Ishikawa (cell line): ENCODE results near the gene TLE6.

ENCODE experiments used
- CEBPB ChIP-seq: IDR thresholded peaks from 2 replicates; pipeline ENCODE4 v1.6.1; 2012
- CREB1 ChIP-seq: IDR thresholded peaks from 2 replicates; pipeline ENCODE4 v1.6.1; 2012; ENCODE audit warnings: low read depth
- EGR1 ChIP-seq: IDR thresholded peaks from 2 replicates; pipeline ENCODE4 v1.6.1; 2012
- EP300 ChIP-seq: IDR thresholded peaks from 2 replicates; pipeline ENCODE4 v1.6.1; 2012; ENCODE audit warnings: borderline replicate concordance
- FOXM1 ChIP-seq: IDR thresholded peaks from 2 replicates; pipeline ENCODE4 v1.6.1; 2012; ENCODE audit warnings: low read depth, borderline replicate concordance
- NFIC ChIP-seq: IDR thresholded peaks from 2 replicates; pipeline ENCODE4 v1.6.1; 2012
- RAD21 ChIP-seq: IDR thresholded peaks from 2 replicates; pipeline ENCODE4 v1.6.1; 2012; ENCODE audit warnings: low read depth
- TAF1 ChIP-seq: IDR thresholded peaks from 2 replicates; pipeline ENCODE4 v1.6.1; 2012; ENCODE audit warnings: low read depth, mild to moderate bottlenecking
- TCF12 ChIP-seq: IDR thresholded peaks from 2 replicates; pipeline ENCODE4 v1.6.1; 2012; ENCODE audit warnings: low read depth
- YY1 ChIP-seq: IDR thresholded peaks from 2 replicates; pipeline ENCODE4 v1.6.1; 2012; ENCODE audit warnings: low read depth
- ZBTB7A ChIP-seq: IDR thresholded peaks from 2 replicates; pipeline ENCODE4 v1.6.1; 2012; ENCODE audit warnings: low read depth
- TF ChIP-seq, protein P1 (sequence below): IDR thresholded peaks from 2 replicates; pipeline ENCODE4 v1.6.1; 2012; ENCODE audit warnings: low read depth, mild to moderate bottlenecking
- TF ChIP-seq, protein P2 (sequence below): IDR thresholded peaks from 2 replicates; pipeline ENCODE4 v1.6.1; 2012
- TF ChIP-seq, protein P3 (sequence below): IDR thresholded peaks from 2 replicates; pipeline ENCODE4 v1.6.1; 2012

DNA sequence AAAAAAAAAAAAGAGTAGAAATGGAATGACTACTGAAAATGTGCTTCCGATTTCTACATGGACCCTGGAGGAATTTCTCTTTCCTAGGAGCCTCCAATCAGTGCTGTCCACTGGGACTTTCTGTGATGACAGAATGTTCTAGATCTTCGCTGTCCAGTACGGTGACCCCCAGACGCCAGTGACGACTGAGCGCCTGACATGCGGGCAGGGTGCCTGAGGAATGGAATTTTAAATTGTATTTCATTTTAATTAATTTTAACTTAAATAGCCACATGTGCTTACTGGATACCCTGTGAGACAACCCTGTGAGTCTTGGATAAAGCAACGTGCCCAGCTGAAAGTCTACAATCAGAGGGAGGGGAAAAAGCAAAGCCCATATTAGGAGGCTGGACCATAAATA lies 4.1 kb upstream of the TLE6 start:
- TF ChIP-seq ZBTB7A (no peak), FOXM1 (no peak), EP300 (no peak), TCF12 (no peak), YY1 (no peak), EGR1 (no peak), CEBPB (no peak), CREB1 (no peak), NFIC (no peak), TAF1 (no peak), RAD21 (no peak)
- TF ChIP-seq, protein P1, sequence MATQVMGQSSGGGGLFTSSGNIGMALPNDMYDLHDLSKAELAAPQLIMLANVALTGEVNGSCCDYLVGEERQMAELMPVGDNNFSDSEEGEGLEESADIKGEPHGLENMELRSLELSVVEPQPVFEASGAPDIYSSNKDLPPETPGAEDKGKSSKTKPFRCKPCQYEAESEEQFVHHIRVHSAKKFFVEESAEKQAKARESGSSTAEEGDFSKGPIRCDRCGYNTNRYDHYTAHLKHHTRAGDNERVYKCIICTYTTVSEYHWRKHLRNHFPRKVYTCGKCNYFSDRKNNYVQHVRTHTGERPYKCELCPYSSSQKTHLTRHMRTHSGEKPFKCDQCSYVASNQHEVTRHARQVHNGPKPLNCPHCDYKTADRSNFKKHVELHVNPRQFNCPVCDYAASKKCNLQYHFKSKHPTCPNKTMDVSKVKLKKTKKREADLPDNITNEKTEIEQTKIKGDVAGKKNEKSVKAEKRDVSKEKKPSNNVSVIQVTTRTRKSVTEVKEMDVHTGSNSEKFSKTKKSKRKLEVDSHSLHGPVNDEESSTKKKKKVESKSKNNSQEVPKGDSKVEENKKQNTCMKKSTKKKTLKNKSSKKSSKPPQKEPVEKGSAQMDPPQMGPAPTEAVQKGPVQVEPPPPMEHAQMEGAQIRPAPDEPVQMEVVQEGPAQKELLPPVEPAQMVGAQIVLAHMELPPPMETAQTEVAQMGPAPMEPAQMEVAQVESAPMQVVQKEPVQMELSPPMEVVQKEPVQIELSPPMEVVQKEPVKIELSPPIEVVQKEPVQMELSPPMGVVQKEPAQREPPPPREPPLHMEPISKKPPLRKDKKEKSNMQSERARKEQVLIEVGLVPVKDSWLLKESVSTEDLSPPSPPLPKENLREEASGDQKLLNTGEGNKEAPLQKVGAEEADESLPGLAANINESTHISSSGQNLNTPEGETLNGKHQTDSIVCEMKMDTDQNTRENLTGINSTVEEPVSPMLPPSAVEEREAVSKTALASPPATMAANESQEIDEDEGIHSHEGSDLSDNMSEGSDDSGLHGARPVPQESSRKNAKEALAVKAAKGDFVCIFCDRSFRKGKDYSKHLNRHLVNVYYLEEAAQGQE = no peak
- TF ChIP-seq, protein P2, sequence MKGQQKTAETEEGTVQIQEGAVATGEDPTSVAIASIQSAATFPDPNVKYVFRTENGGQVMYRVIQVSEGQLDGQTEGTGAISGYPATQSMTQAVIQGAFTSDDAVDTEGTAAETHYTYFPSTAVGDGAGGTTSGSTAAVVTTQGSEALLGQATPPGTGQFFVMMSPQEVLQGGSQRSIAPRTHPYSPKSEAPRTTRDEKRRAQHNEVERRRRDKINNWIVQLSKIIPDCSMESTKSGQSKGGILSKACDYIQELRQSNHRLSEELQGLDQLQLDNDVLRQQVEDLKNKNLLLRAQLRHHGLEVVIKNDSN = no peak
- TF ChIP-seq, protein P3, sequence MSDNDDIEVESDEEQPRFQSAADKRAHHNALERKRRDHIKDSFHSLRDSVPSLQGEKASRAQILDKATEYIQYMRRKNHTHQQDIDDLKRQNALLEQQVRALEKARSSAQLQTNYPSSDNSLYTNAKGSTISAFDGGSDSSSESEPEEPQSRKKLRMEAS = no peak
